ENCODE data around the gene EPHA4.

The EPHA4 gene

DNA sequence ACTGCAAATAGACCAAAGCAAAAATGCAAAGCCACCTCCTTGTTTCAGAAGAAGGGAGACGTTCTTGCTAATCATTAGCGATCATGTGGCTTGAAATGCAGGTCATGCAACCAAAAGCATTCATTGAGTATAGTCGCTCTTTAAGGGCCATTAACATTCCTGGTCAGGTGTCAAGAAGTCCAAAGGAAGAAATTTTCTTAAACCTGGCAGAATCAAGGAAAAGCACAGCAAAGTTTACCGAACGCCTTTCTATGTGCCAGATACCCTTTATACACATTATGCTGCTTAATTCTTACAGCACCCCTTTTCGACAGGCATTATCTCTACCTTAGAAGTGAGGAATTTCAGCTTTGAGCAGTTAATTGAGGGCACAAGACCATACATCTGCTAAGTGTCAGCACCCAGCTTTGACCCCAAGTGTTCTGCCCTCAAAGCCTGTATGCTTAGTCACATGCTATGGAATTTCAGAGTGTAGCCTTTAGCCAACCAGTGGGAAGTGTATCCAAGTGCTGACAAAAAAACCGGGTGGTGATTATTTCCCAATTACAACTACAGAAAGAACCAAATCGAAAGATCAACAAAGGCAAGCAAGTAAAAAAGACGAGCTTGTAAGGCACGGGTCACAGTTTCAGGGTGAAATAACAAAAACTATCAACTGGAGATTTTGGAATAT lies 70.8 kb downstream of the EPHA4 start:
- DNase-seq, result no peak

DNA sequence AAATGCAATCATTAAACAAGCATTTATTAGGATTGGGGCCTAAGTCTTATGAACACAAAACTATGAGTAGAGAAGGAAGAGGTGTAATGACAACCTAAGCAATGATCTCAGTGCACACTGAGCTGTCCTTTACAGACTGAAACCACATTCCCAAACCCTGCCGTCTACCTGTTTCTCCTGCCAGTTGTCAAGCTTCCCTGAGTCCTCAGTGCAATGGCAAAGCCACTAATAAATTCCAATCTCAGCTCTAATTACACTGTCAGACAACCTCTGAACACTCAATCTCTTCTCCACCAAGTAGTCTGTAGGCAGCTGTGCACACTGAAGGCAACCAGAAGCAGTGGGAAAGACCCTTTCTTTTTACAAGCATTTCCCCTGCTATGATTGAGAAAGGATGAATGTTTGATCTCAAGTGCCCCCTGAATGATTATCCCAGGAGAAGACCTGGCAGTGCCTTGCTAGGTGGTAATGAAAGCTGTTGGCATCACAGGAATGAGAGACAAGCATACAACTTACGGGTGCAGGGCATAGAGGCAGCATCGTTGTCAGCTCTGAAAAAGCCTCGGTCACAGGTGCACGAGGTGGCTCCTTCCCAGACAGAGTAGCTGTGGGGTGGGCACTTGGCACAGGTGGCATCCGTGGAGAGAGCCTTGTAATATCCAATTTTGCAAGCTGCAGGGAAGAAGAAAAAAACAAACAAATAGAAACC lies 71.4 kb downstream of the EPHA4 start:
- no peak for DNase-seq

DNA sequence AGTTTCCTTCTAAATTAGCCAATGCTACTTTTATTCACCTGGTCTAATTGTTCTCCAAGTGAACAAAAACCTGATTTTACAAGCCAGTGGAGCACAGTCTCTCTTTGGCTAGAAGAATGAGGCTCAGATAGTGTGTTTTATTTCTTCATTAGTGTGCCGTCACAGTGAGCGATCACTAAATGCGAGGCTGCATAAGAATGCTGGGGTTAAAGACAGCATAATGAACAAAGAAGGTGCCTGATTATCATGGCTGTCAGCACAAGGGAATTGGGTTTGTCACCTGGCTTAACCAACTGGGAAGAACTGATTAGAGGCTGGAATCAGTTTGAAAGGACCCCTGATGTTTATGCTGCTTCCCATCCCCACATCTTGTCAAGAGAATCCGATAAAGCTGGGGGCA lies 76.4 kb downstream of the EPHA4 start:
- no peak for DNase-seq

DNA sequence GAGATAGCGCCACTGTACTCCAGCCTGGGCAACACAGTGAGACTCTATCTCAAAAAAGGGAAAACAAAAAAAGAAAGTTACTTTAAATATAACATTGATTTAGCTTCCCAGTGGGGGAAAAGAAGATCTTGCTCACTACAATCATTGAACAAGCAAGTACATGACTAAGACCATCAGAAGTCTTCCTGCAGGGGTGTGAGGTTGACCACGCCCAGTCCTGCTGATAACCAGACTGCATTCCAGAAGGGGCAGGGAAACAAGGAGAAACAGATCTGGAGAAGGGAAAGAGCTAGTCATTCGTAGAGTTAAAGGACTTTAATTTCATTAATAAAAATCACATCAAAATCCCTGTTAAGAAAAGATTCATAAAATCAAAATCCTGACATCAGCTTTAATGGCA lies 77.5 kb downstream of the EPHA4 start:
- no peak for DNase-seq

DNA sequence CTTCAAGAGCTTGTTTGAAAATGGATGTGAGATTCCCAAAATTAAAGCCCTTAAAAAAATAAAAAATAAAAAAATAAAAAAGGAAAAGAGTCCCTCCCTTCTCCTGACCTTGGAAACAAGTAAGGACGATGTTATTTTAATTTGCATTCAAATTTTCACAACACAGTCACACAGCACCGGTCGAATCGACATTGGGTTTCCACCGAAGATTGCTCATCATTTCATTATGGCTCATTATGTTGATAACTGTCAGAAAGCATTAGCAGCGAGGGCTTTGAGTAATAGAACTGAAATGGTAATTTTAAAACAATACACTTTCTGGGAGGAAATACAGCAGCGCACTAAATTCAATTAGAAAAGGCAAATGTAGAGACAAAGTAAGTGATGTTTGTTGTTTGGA lies 78.7 kb downstream of the EPHA4 start:
- no peak for DNase-seq

DNA sequence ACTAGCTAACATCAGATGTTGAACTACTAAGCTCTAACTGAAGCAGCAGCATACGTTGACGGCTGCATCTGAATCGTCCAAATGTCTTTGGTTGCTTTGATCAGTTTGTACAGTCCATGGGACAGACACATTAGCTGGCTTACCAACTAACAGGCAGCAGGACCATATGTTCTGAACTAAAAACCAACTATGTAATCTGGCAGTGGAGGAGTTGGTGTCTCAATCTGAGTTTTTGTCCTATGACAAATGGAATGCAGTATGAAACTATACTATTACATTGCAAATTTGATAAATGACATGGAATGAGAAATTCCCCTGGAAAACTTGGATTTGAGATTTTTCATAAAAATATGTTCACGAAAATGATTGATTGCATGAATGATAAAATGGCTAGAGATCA lies 79.5 kb downstream of the EPHA4 start:
- DNase-seq, result no peak

DNA sequence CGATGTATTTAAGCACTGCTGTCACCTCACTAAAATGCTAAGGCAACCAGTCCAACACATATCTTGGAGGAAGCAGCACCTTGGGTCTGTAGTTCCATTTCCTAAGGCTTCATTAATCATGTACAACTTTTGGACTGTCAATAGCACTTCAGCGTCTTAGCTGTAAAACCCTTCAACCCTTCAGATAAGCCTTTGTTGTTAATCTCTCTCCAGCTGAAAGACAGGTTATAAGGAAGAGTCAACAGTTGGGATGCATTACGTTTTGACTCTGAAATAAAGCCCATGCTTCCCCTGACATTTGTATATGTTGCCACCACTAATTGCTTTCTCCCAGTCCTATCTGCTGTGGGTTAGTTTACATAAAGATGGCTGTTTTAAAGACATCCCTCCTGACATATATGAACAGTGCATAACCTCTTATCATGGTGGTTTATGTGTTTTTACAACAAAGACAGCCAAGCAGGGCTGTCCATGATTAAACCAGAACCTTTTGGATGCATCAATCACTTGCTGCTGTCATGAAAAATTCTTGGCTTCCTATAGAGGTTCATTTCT lies 81.5 kb downstream of the EPHA4 start:
- DNase-seq, result no peak

DNA sequence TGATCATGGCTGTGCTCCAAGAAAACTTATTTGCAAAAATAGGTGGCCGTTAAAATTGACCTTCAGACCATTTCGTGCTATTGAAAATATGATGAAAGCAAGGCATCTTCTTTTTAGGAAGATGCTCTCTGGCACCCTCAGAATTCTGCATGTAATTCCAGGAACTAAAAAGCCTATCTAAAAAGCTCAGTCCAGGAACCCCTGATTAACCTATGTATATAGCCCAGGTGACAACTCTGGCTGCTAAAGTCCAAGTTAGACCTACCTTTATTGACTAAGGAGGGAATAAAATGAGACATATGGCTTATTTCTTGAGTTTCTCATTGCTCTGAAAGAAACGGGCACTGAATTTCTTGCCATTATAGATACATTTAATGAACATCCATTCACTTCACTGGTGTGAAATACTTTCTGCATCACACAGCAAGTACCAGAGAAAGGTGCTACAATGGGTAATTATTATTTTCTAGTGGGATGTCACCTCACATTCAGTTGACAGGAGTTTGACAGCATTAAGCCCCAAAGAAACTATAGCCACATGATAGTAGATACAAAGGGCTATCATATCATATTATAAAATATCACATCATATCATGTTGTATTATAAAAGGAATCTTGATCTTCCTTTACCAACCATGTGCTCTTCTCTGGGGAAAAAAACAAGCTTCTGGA lies 83.8 kb downstream of the EPHA4 start:
- no peak for DNase-seq

DNA sequence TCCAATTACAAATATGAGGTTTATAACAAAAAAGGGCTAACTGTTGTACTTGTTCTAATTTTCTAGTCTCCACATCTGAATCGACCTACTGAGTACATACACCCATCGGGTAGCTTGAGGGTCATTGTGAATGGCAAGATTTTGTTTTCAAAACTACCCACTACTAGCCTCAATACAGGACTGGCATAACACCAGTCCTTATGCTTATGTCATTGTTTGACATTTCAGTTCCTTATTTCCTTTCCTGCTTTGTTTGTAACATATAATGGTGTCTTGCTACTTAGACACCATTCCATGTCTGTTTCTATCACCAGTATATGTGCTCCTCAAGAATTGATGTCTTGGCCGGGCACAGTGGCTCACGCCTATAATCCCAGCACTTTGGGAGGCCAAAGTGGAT lies 86.0 kb downstream of the EPHA4 start:
- DNase-seq, result no peak

DNA sequence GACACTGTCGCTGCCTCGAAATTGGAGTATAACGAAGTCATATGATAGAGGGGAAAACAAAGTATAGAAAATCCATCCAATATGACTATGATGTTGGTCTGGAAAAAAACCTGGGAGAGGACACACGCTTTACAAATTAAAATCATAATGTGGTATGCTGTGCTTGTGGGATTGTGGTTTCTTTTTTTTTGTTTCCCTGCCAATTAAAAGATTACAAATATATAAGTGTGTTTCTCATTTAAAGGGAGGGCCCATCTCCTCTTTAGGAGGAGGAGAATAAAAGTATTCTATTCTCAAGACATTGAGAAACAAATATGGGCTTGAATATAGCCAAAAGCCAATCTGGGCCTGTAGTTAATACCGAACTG lies 86.6 kb downstream of the EPHA4 start:
- DNase-seq, result no peak

DNA sequence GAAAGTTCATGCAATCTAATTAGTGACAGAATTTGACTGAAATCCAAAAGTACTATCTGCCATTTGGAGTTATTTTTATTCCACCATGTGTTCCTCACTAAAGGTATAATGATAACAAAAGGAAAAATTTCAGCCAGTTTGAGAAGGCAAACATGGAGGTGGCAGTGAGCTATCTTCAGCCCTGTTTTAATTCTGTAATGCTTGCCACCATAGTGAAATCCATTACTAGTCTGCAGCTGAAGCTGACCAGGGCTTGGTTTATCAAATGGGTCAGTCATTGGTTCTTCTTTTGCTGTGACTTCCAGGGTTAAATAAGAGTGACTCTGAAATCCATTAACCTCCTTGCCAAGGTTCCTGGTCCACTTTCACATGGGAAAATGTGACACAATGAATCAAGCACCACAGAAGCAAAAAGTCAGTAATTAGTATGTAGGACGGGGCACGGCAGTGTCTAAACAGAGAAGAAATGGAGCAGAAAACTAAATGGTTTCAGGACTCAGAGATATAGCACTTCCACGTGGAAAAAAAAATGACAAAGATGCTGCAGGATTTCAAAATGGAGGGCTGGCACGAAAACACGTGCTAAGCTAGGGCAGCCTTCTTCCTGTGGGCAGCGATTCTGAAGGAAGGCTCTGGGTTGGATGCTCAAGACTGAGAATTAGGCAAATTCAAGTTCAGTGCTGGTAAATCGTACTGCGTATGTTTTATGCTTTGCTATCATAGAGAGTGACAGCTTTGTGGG lies 87.2 kb downstream of the EPHA4 start:
- no peak for DNase-seq

DNA sequence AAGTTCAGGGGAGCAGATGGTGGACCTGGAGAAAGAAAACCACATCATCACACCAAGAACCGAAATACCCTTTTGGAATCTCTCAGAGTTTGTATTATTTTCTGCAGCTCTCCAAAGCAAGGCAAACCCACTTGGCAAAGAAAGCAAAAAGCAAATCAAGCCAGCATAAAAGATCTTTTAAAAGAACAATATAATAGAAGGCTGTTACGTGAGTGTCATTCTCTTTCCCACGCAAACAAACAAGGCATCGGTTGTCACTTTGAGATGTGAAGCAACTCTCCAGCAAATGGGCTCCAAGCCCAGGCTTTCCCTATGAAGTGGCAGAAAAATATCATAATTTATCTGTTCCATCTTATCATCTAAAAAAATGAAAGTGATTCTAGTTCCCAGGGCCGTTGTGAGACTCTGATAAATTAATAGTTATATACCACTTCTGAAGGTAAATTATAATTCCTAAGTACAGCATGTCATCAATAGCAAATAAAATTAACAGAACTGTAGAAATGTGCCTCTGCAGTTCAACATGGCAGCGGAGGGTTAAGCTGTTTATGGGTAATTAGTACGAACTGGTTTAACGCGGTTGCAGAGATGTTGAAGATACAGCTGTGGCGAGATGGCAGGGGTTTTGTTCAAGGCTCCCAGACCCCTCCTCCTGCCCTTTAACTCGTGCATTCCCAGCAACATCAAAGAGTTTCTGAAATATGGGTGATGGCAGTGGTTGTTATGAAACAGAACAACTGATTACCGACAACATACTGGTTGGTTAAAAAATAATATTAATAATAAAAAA lies 89.2 kb downstream of the EPHA4 start:
- DNase-seq, result no peak

DNA sequence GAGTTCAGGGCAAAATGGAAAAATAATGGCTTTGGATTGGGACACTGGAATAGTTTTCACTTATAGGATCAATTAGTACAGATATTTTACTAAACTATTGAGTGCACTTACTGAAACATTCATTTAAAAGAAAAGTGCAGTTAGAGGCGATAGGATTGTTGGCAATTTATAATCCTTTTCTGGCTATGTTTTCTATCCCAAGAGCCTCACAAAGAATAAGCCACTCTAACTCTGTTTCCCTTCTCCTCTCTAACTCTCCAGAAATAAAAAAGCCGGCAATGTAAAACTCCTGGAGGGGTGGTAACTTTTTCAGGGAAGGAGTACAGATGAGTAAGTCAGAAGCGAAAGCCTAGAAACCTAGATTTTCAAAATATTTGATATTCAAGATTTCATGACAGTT lies 91.3 kb downstream of the EPHA4 start:
- no peak for DNase-seq

DNA sequence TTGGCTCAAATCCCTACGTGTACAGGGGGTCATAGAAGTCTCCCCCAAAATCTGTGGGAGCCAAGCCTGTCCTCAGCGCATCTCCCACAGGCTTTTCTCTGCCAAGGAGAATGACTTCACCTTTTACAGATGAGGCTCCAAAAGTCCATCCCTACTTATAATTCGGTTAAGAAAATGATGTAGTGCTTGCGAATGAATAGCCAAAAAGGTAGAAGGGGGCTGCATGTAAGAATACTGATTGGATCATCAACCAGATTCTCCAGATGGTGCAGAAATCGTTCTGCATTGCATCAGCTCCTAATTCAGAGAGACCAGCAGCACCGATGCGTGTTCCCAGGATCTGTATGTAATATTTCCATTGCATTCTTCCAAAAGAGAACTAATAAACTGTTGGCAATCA lies 91.9 kb downstream of the EPHA4 start:
- DNase-seq, result no peak

DNA sequence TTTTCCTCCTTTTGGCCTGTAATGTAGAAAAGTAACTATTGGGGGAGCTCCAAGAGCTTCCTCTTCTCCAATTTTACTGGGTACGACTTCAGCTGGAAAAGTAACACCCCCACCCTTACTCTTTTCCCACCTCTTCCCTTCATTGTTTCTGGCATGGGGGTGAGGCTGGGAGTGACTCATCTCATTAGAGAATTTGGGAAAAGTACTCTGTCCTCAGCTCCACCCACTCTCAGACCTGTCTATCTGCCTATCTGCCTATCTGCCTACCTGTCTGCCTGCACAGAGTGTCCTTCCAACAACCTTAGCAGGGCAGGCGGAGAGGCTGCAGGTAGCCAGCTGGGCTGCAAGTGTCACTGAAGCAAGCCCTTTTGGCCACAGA lies 93.6 kb downstream of the EPHA4 start:
- DNase-seq, result no peak

DNA sequence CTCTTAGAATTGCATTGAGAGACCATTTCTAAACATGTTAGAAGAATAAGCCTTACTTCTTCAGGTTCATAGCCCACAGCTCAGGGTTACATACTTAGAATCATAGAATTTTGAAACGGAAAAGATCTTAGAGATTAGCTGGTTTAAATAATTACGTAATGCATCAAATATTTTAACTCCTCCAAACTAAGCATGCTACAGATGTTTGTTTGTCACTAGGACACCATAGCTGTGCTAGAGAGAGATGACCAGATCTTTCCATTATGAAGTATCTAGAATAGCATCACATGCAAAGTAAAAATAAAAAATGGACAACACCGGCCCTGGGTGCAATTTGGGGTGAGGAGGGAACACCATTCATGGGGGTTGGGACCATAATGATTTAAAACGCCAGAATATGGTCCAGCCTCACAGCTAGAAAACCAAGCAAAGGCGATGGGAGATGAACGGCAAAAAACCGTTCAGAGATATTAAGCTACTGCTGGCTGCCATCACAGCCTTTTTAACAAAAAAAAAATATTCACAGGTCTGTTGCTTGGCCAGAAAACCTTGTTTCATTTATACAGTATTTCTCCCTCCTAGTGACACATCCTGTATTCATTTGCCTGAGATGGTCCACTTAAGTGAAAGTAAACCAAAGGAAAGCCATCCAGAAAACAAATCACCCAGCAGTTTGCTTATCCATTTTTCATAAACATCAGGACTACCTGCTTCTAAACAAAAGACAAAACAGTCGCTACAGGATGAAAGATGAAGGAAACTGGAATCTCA lies 94.2 kb downstream of the EPHA4 start:
- DNase-seq, result no peak

DNA sequence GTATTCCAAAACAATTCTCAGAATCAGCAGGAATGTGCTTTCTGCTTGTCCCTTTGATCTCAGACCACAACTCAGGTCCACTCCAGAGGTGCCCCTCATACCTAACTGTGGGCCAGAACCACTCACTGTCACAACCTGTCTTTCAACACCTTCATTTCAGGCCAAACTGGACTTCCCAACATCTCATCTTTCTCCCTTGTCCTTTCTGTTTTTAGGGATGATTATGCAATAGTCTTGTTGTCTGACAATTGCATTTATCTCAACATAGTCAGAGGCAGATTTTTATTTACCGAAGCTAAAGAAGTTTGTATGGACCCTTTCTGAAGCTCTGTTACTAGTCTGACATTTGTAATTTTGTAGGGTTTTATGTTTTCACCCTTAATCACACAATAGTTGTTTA lies 95.9 kb downstream of the EPHA4 start:
- DNase-seq, result no peak

DNA sequence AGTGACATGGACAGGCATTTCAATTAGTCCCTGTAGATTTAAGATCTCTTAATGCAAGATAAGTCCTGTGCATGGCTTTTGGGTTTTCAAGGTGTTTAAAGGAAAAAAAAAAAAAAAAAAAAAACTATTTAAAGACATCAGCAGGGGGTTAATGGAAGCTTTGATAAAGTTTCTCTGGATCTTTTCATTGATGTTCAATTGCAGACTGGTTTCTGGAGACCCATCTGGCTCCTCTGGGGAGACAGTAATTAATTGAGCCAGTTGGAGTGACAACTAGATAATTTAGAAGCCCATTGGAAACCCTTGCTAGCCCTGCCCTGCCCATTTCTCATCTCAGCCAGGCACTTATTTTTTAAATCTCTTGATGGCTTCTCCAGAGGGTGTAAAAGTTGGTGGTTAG lies 98.7 kb downstream of the EPHA4 start:
- DNase-seq, result no peak

DNA sequence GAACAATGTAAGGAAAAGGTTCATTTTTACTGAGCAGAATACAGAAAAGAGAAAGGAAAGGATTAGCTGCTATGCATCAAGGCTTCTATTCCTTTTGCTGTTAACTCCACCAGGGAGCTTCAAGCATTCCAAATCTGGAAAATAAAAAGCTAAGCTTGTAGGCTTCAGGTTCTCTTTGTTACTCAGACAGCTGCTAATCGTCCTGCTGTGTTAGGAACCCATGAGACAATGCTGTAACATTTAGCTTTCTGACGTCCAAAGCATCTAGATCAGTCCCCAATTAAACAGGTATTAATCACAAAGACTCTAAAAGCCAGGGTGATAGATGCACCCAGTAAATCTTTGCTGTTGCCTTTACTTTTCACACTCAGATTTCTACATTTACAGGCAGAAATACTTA lies 103.8 kb downstream of the EPHA4 start:
- DNase-seq, result no peak

DNA sequence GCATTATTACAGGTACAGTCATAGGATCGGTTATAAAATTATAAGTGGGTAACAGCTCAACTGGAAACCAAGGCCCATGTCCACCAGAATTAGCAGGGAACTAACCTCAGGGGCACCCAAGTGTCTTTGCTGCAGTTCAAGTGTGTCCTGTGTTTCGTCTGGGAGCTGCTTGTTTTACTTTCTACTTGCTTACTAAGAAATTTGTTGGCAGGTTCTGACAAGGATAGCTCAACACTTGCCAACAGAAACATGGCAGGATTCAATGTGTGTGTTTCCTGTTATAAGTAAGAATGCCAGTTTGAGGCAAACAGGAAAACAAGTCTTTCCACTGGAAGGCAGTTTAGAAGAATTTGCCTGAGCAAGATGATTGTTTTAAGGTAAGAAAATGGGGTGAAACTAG lies 104.5 kb downstream of the EPHA4 start:
- no peak for DNase-seq

DNA sequence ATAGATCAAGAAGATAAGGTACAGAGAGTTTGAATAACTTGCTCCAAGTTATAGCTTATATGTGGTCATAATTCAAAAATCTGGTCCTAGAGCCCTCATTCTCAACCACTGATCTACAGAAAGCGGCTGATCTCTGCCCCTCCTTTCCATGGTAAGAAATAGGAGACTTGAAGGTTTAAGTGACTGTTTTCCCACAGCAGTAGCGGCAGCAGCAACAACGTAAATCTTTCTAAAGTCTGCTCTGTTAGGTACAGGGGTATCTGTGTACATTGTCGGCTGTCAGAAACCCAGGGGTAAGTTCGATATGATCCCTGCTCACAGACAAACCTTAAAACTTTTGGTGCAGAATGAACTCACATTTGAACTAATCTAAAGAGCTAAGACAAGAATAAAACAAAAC lies 105.4 kb downstream of the EPHA4 start:
- DNase-seq, result no peak

DNA sequence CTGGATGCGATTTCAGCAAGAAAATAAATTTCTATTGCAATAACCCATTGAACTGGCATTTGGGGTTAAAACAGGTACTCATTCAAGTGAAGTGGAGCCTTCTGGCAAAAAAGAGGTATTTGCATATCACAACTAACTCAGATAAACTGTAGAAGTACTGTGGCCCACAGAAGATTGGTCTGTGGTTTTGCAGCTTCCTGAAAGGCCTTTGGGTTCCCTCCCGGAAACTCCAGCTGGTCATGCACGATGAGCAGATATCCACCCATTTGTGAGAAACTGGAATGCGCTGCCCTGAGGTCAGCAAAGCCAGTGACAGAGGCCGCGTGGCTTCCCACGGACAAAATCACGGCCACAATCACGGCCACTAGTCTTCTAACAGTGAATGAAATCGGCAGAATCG lies 106.3 kb downstream of the EPHA4 start:
- no peak for DNase-seq

All from activated CD4-positive, CD25-positive, alpha-beta regulatory T cell (primary cell).